IMR-90 (cell line): ENCODE data around the gene PAQR5. TPM values are rescaled to one million over a fixed set of nuclear protein-coding genes. Genes with fewer than 3 reads are reported as not detected.

Experiments
- ATAC-seq: fragments of 200-7000 bp; cut with Tn5 transposase; 2 replicates; pipeline ENCODE4 v1.9.1; 2020; ENCODE audit warnings: low read depth, mild to moderate bottlenecking, moderate library complexity
- BruUV-seq: library from RNA; stranded (reverse); fragments of 400-500 nt; replicated peaks from 2 replicates; lab custom pipeline; 2021; lab: Mats Ljungman, UMichigan
- CTCF ChIA-PET: fragments of 300-600 bp; formaldehyde crosslinking; extraction: SDS; loops from one replicate; lab custom pipeline; 2021; ENCODE audit warnings: antibody characterized with exemption; lab: Yijun Ruan, JAX
- POLR2A ChIA-PET: fragments of 300-600 bp; sonication (Branson Sonifier 250); formaldehyde crosslinking; loops from one replicate; lab custom pipeline; 2022; ENCODE audit warnings: antibody characterized with exemption; ENCODE audit not compliant: unreplicated experiment; lab: Charles Lee
- DNase-seq: peaks from one replicate; pipeline ENCODE4 v3.0.0; 2013
- H2AFZ ChIP-seq: replicated peaks from 2 replicates; pipeline ENCODE3; 2013; ENCODE audit warnings: low read length, mild to moderate bottlenecking; ENCODE audit not compliant: poor library complexity
- H2AK5ac ChIP-seq: 2 replicates; pipeline ENCODE4 v1.6.1; 2013; ENCODE audit warnings: low read depth, low read length, inconsistent platforms
- H2AK9ac ChIP-seq: replicated peaks from 2 replicates; pipeline ENCODE3; 2013; ENCODE audit warnings: mild to moderate bottlenecking, low read depth, low read length, moderate library complexity; ENCODE audit not compliant: poor library complexity
- H2BK120ac ChIP-seq: 2 replicates; pipeline ENCODE4 v1.6.1; 2013; ENCODE audit warnings: low read depth, low read length, inconsistent platforms
- H2BK15ac ChIP-seq: 3 replicates; pipeline ENCODE4 v1.6.1; 2013; ENCODE audit warnings: low read depth, low read length, inconsistent platforms
- H2BK20ac ChIP-seq: 2 replicates; pipeline ENCODE4 v1.6.1; 2013; ENCODE audit warnings: low read depth, mild to moderate bottlenecking, inconsistent platforms, low read length, moderate library complexity
- H2BK5ac ChIP-seq: 2 replicates; pipeline ENCODE4 v1.6.1; 2013; ENCODE audit warnings: mild to moderate bottlenecking, low read depth, low read length, inconsistent platforms; ENCODE audit not compliant: poor library complexity, severe bottlenecking
- H3K14ac ChIP-seq: replicated peaks from 2 replicates; pipeline ENCODE4 v1.6.1; 2013; ENCODE audit warnings: low read depth, low read length, inconsistent platforms
- H3K18ac ChIP-seq: 2 replicates; pipeline ENCODE4 v1.6.1; 2013; ENCODE audit warnings: low read depth, low read length, control low read depth
- H3K23ac ChIP-seq: 2 replicates; pipeline ENCODE4 v1.6.1; 2013; ENCODE audit warnings: low read depth, low read length, inconsistent platforms
- H3K27ac ChIP-seq: 2 replicates; pipeline ENCODE4 v1.5.1; 2013; ENCODE audit warnings: mild to moderate bottlenecking, control low read depth, low read length; ENCODE audit not compliant: insufficient read depth
- H3K27me3 ChIP-seq: 2 replicates; pipeline ENCODE4 v1.6.1; 2013; ENCODE audit warnings: low read length; ENCODE audit not compliant: control insufficient read depth, insufficient read depth
- H3K36me3 ChIP-seq: 2 replicates; pipeline ENCODE4 v1.6.1; 2013; ENCODE audit warnings: low read length, mixed read lengths; ENCODE audit not compliant: control insufficient read depth, insufficient read depth
- H3K4ac ChIP-seq: 2 replicates; pipeline ENCODE4 v1.6.1; 2013; ENCODE audit warnings: low read depth, low read length, inconsistent platforms
- H3K4me1 ChIP-seq: 2 replicates; pipeline ENCODE4 v1.6.1; 2013; ENCODE audit warnings: low read length, mixed read lengths; ENCODE audit not compliant: control insufficient read depth, insufficient read depth
- H3K4me2 ChIP-seq: 2 replicates; pipeline ENCODE4 v1.6.1; 2013; ENCODE audit warnings: low read depth, mild to moderate bottlenecking, control low read depth, low read length, moderate library complexity
- H3K4me3 ChIP-seq: 2 replicates; pipeline ENCODE4 v1.5.1; 2013; ENCODE audit warnings: low read depth, mild to moderate bottlenecking, control low read depth, low read length, moderate library complexity; ENCODE audit not compliant: insufficient read depth
- H3K56ac ChIP-seq: 2 replicates; pipeline ENCODE4 v1.6.1; 2013; ENCODE audit warnings: low read length, inconsistent platforms; ENCODE audit not compliant: insufficient read depth; ENCODE audit errors: extremely low read depth
- H3K79me1 ChIP-seq, 2 experiments: 2 replicates each; pipeline ENCODE4 v1.6.1; 2013; ENCODE audit warnings: low read length in 2 of 2, inconsistent platforms in 1 of 2, low read depth in 1 of 2
- H3K9ac ChIP-seq: 2 replicates; pipeline ENCODE4 v1.6.1; 2013; ENCODE audit warnings: low read depth, low read length, control low read depth
- H3K9me1 ChIP-seq: 2 replicates; pipeline ENCODE4 v1.6.1; 2013; ENCODE audit warnings: low read length, inconsistent platforms; ENCODE audit not compliant: insufficient read depth
- H3K9me3 ChIP-seq: 2 replicates; pipeline ENCODE4 v1.6.1; 2013; ENCODE audit warnings: low read length; ENCODE audit not compliant: control insufficient read depth, insufficient read depth
- H4K20me1 ChIP-seq: 2 replicates; pipeline ENCODE4 v1.6.1; 2013; ENCODE audit warnings: low read length, inconsistent platforms; ENCODE audit not compliant: insufficient read depth
- H4K5ac ChIP-seq: 2 replicates; pipeline ENCODE4 v1.6.1; 2013; ENCODE audit warnings: mild to moderate bottlenecking, low read depth, low read length, control low read depth
- H4K8ac ChIP-seq, 2 experiments: 2 replicates each; pipeline ENCODE4 v1.6.1; 2013; ENCODE audit warnings: low read depth in 2 of 2, low read length in 2 of 2, control low read depth in 1 of 2, inconsistent platforms in 1 of 2
- H4K91ac ChIP-seq: 2 replicates; pipeline ENCODE4 v1.6.1; 2013; ENCODE audit warnings: low read depth, low read length, inconsistent platforms; ENCODE audit not compliant: insufficient read depth
- BHLHE40 ChIP-seq: fragments of 150-350 bp; IDR thresholded peaks from 2 replicates; pipeline ENCODE4 v1.6.1; 2016; ENCODE audit warnings: mild to moderate bottlenecking, low read depth, low read length
- CHD1 ChIP-seq: IDR thresholded peaks from 2 replicates; pipeline ENCODE4 v1.6.1; 2012; ENCODE audit warnings: low read depth, low read length, improper control_type of control experiment
- FOS ChIP-seq: fragments of 150-350 bp; IDR thresholded peaks from 2 replicates; pipeline ENCODE4 v1.6.1; 2016; ENCODE audit warnings: low read depth, low read length
- MAFK ChIP-seq: IDR thresholded peaks from 2 replicates; pipeline ENCODE4 v1.6.1; 2012; ENCODE audit warnings: low read depth, low read length, improper control_type of control experiment
- MAZ ChIP-seq: IDR thresholded peaks from 2 replicates; pipeline ENCODE4 v1.6.1; 2012; ENCODE audit warnings: low read depth, mild to moderate bottlenecking, low read length, improper control_type of control experiment, moderate library complexity, borderline replicate concordance
- MXI1 ChIP-seq: IDR thresholded peaks from 2 replicates; pipeline ENCODE4 v1.6.1; 2012; ENCODE audit warnings: low read depth, mild to moderate bottlenecking, low read length, moderate library complexity, borderline replicate concordance
- NFE2L2 ChIP-seq: fragments of 150-350 bp; IDR thresholded peaks from 2 replicates; pipeline ENCODE4 v1.6.1; 2016; ENCODE audit warnings: low read depth, mild to moderate bottlenecking, low read length
- POLR2A ChIP-seq: IDR thresholded peaks from 2 replicates; pipeline ENCODE4 v1.6.1; 2012; ENCODE audit warnings: mild to moderate bottlenecking, low read depth, low read length
- RAD21 ChIP-seq: IDR thresholded peaks from 2 replicates; pipeline ENCODE4 v1.6.1; 2012; ENCODE audit warnings: low read length, improper control_type of control experiment
- RCOR1 ChIP-seq: IDR thresholded peaks from 2 replicates; pipeline ENCODE4 v1.6.1; 2012; ENCODE audit warnings: mild to moderate bottlenecking, low read length, improper control_type of control experiment; ENCODE audit not compliant: insufficient replicate concordance
- RFX5 ChIP-seq: IDR thresholded peaks from 2 replicates; pipeline ENCODE4 v1.8.0; 2012; ENCODE audit warnings: low read depth, mild to moderate bottlenecking, low read length, moderate library complexity
- SMC3 ChIP-seq: fragments of 150-350 bp; IDR thresholded peaks from 2 replicates; pipeline ENCODE4 v1.6.1; 2016; ENCODE audit warnings: low read depth, mild to moderate bottlenecking, antibody characterized with exemption, low read length, moderate library complexity
- WGBS, 2 experiments: methylation state at CpG; one replicate each; pipeline versions ENCODE4 v1.1.5 to v1.1.7; 2013; ENCODE audit warnings: missing lambda C conversion rate in 2 of 2; ENCODE audit not compliant: insufficient read length in 1 of 2; ENCODE audit errors: extremely low coverage in 2 of 2; 5-methylcytosine and 5-hydroxymethylcytosine counted together
- dilution Hi-C: fragments of 300-500 bp; cut with HindIII; formaldehyde crosslinking; loops from one replicate; pipeline ENCODE4 v1.14.3; 2018; ENCODE audit warnings: low sequenced_read_pairs; ENCODE audit not compliant: unreplicated experiment
- in situ Hi-C: fragments of 300-500 bp; cut with MboI; formaldehyde crosslinking; loops from 3 replicates; pipeline ENCODE4 v1.14.3; 2019; ENCODE audit warnings: low sequenced_read_pairs, inconsistent platforms, mixed read lengths
- intact Hi-C: fragments of 100-400 bp; cut with micrococcal nuclease; formaldehyde crosslinking; loops from 2 replicates; pipeline ENCODE4 v1.10.0; 2022
- polyA plus RNA-seq, 3 experiments: library from polyadenylated mRNA; depleted of rRNA; stranded (reverse); fragments of >200 nt; gene quantifications; 2 replicates each; pipeline ENCODE4 v1.2.3, GENCODE V29; 2012; ENCODE audit warnings: low replicate concordance in 1 of 3
- total RNA-seq: library from RNA; depleted of rRNA; stranded (reverse); fragments of >200 nt; gene quantifications from 2 replicates; pipeline ENCODE4 v1.2.3, GENCODE V29; 2012
- TF ChIP-seq, protein P1 (sequence below): fragments of 150-350 bp; IDR thresholded peaks from 2 replicates; pipeline ENCODE4 v1.6.1; 2017; ENCODE audit warnings: mild to moderate bottlenecking, antibody characterized with exemption, low read length, low read depth
- TF ChIP-seq, protein P2 (sequence below): fragments of 150-350 bp; IDR thresholded peaks from 2 replicates; pipeline ENCODE4 v1.6.1; 2016; ENCODE audit warnings: low read depth, mild to moderate bottlenecking, low read length, moderate library complexity, borderline replicate concordance
- TF ChIP-seq, protein P3 (sequence below): conservative IDR thresholded peaks from 2 replicates; pipeline ENCODE4 v1.5.1; 2012; ENCODE audit warnings: mild to moderate bottlenecking, low read depth, low read length, improper control_type of control experiment

The PAQR5 gene
- total and polyA plus RNA-seq, 2 of the 4 experiments (the other 2 are of a cell fraction): 2.3 to 2.7 TPM

DNA sequence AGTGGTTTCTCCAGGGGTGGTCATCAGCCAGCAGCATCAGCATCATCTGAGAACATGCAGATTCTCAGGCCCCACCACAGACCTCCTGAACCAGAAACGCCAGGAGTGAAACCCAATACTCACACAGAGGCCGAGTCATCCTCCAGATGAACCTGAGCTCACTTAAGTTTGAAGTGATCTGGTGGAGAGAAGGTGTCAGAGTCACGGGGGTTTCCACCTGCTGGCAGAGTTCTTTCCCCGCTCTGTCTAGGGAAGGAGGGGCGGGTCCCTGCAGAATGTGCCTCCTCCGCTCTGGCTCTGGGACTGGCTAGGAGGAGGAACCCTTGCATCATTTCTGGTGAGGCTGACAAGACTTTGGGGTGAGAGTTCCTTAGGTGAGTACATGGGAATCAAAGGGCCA, 102.1 kb downstream of the PAQR5 start:
- Histone ChIP-seq H2BK15ac (no peak overlapping the region), H3K27me3 (no peaks in the 10 kb centered on the region), H3K79me1 (peaks cover 24 to 84% of the 10 kb centered on the region in 2 experiments; a peak in 3 of 4 replicates), H4K5ac (no peak overlapping the region), H3K9me1 (peaks cover 43% of the 10 kb centered on the region), H2AFZ (no peak overlapping the region), H3K18ac (no peak overlapping the region), H3K27ac (no peak overlapping the region), H3K4ac (no peak overlapping the region; the same call in 1 of the 2 replicates), H2BK5ac (no peak overlapping the region), H2AK5ac (no peak overlapping the region; the same call in 1 of the 2 replicates), H3K9ac (no peak overlapping the region), H2BK120ac (no peak overlapping the region), H3K4me1 (peaks cover 13% of the 10 kb centered on the region), H3K14ac (0 out of 2 replicates have a peak overlapping the region, but pooled peaks have one; percentile 47), H3K4me2 (no peak overlapping the region), H2BK20ac (no peak overlapping the region), H4K20me1 (peaks cover 34% of the 10 kb centered on the region), H3K9me3 (no peaks in the 10 kb centered on the region), H3K23ac (no peak overlapping the region), H3K36me3 (peaks cover 6% of the 10 kb centered on the region), H2AK9ac (no peak overlapping the region), H3K4me3 (no peak overlapping the region), H3K56ac (no peak overlapping the region), H4K8ac (no peak overlapping the region), H4K91ac (no peak overlapping the region)
- intact Hi-C loops: no loop called here
- in situ Hi-C loops: no loop called here
- POLR2A ChIA-PET: no interaction called here
- 58% methylated on average over 2 of the region's 6 CpGs; no CpG with 5 or more reads in 1 of the 2 experiments for WGBS, 2 experiments
- TF ChIP-seq RFX5 (no peak), NFE2L2 (no peak), RCOR1 (no peak), MAZ (no peak), BHLHE40 (no peak), POLR2A (no peak), CHD1 (no peak), FOS (no peak), MAFK (no peak), MXI1 (no peak), RAD21 (no peak), SMC3 (no peak)
- TF ChIP-seq, protein P1, sequence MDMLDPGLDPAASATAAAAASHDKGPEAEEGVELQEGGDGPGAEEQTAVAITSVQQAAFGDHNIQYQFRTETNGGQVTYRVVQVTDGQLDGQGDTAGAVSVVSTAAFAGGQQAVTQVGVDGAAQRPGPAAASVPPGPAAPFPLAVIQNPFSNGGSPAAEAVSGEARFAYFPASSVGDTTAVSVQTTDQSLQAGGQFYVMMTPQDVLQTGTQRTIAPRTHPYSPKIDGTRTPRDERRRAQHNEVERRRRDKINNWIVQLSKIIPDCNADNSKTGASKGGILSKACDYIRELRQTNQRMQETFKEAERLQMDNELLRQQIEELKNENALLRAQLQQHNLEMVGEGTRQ: no peak
- TF ChIP-seq, protein P2, sequence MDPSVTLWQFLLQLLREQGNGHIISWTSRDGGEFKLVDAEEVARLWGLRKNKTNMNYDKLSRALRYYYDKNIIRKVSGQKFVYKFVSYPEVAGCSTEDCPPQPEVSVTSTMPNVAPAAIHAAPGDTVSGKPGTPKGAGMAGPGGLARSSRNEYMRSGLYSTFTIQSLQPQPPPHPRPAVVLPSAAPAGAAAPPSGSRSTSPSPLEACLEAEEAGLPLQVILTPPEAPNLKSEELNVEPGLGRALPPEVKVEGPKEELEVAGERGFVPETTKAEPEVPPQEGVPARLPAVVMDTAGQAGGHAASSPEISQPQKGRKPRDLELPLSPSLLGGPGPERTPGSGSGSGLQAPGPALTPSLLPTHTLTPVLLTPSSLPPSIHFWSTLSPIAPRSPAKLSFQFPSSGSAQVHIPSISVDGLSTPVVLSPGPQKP: no peak
- TF ChIP-seq, protein P3, sequence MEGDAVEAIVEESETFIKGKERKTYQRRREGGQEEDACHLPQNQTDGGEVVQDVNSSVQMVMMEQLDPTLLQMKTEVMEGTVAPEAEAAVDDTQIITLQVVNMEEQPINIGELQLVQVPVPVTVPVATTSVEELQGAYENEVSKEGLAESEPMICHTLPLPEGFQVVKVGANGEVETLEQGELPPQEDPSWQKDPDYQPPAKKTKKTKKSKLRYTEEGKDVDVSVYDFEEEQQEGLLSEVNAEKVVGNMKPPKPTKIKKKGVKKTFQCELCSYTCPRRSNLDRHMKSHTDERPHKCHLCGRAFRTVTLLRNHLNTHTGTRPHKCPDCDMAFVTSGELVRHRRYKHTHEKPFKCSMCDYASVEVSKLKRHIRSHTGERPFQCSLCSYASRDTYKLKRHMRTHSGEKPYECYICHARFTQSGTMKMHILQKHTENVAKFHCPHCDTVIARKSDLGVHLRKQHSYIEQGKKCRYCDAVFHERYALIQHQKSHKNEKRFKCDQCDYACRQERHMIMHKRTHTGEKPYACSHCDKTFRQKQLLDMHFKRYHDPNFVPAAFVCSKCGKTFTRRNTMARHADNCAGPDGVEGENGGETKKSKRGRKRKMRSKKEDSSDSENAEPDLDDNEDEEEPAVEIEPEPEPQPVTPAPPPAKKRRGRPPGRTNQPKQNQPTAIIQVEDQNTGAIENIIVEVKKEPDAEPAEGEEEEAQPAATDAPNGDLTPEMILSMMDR: no peak
- CTCF ChIA-PET: interaction anchor here (0.5 kb wide), 1 partner anchor 59 kb away, joined by 3 read pairs; no protein-coding TSS in a partner anchor
- BruUV-seq: no TSS peak
- dilution Hi-C loops: no loop called here
- ATAC-seq (no peak), DNase-seq (peak; percentile 47)
